ENCODE measurements around the gene SPECC1. TPM values are rescaled to one million over a fixed set of nuclear protein-coding genes. Genes with fewer than 3 reads are reported as not detected.

SPECC1 gene
- polyA plus RNA-seq, 3 donors: 36.0 to 58.4 (median 50.5) TPM

DNA sequence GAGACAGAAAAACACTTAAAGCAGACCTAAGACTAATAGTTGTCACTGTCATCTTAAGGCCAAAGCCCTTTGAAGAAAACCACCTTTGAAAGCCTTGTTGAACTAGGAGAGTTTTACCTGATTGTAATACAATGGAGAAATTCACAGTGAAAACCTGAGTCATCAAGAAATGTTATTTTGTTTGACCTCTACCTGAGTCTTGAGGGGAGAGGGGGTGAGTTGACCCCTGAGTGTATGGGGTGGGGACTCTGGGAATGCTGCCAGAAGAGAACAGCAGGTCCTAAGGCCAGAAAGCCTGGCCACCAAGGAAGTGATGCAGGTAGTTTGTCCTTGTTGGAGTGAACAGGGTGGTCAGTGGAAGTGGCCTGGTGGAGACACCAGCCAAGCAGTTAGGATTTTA, 204.3 kb downstream of the SPECC1 start:
- no peak overlapping the region for H2AFZ ChIP-seq (ENCODE audit: insufficient read depth, low read depth, low read length, poor library complexity, severe bottlenecking)
- H3K36me3 ChIP-seq (replicated peaks in 1 of 2; ENCODE audit: control insufficient read depth in 1 of 2, insufficient read depth in 2 of 2, low read length in 2 of 2): peaks cover 46 to 89% of the 10 kb centered on the region in 2 donors
- peaks cover 46 to 87% of the 10 kb centered on the region in 2 donors for H3K36me3 Mint-ChIP-seq
- no peak overlapping the region for H3K4me3 Mint-ChIP-seq
- peak overlapping the region in 5 of 7 donors; percentile 20 to 81 (median 55) for H3K27ac Mint-ChIP-seq
- H3K9ac ChIP-seq (ENCODE audit: insufficient read depth, low read length, poor library complexity, severe bottlenecking): no peak overlapping the region
- H3K9me3 ChIP-seq (replicated peaks in 1 of 2; ENCODE audit: control insufficient read depth in 1 of 2, insufficient read depth in 1 of 2, low read length in 2 of 2): no peaks in the 10 kb centered on the region
- H3K27me3 Mint-ChIP-seq (ENCODE audit: low read depth in 3 of 3): no peaks in the 10 kb centered on the region
- H3K27me3 ChIP-seq (ENCODE audit: control insufficient read depth in 2 of 2, insufficient read depth in 2 of 2, low read length in 2 of 2): no peaks in the 10 kb centered on the region
- H4K20me1 ChIP-seq (ENCODE audit: insufficient read depth, low read length): peaks cover 56% of the 10 kb centered on the region
- no peak for DNase-seq
- H3K79me2 ChIP-seq (ENCODE audit: insufficient read depth, low read length): peaks cover 42% of the 10 kb centered on the region
- H3K4me1 Mint-ChIP-seq: no peaks in the 10 kb centered on the region
- peaks cover 0 to 3% (median 0%) of the 10 kb centered on the region in 7 donors for H3K9me3 Mint-ChIP-seq
- no peak for TF ChIP-seq CTCF (IDR thresholded peaks at IDR 0.05)
- H3K4me2 ChIP-seq (replicated peaks; ENCODE audit: extremely low read depth, low read length, poor library complexity, severe bottlenecking): no peak overlapping the region
- H3K27ac ChIP-seq (ENCODE audit: low read depth in 1 of 2, low read length in 2 of 2): no peak overlapping the region
- intact Hi-C loops (cut with micrococcal nuclease): no loop called here
- H3K4me1 ChIP-seq (ENCODE audit: control insufficient read depth in 1 of 2, insufficient read depth in 2 of 2, low read length in 2 of 2): no peaks in the 10 kb centered on the region
- H3K4me3 ChIP-seq (replicated peaks in 1 of 3; ENCODE audit: low read depth in 2 of 3, low read length in 3 of 3): no peak overlapping the region

- 99% methylated on average over 7 of the region's 8 CpGs for WGBS (ENCODE audit: insufficient coverage)
- Mint-ChIP-seq H3K36me3 (peaks cover 36 to 77% of the 10 kb centered on the region in 2 donors), H3K27me3 (ENCODE audit: low read depth in 3 of 3) (no peaks in the 10 kb centered on the region), H3K4me3 (no peak overlapping the region), H3K27ac (peak overlapping the region in 3 of 7 donors; percentile 21 to 52 (median 52)), H3K9me3 (peaks cover 0 to 3% (median 0%) of the 10 kb centered on the region in 7 donors), H3K4me1 (peaks cover 4% of the 10 kb centered on the region)
- Histone ChIP-seq H3K9me3 (replicated peaks in 1 of 2; ENCODE audit: control insufficient read depth in 1 of 2, insufficient read depth in 1 of 2, low read length in 2 of 2) (no peaks in the 10 kb centered on the region), H3K27me3 (ENCODE audit: control insufficient read depth in 2 of 2, insufficient read depth in 2 of 2, low read length in 2 of 2) (no peaks in the 10 kb centered on the region), H3K27ac (ENCODE audit: low read depth in 1 of 2, low read length in 2 of 2) (no peak overlapping the region), H3K79me2 (ENCODE audit: insufficient read depth, low read length) (peaks cover 54% of the 10 kb centered on the region), H2AFZ (ENCODE audit: insufficient read depth, low read depth, low read length, poor library complexity, severe bottlenecking) (no peak overlapping the region), H3K36me3 (replicated peaks in 1 of 2; ENCODE audit: control insufficient read depth in 1 of 2, insufficient read depth in 2 of 2, low read length in 2 of 2) (peaks cover 34 to 85% of the 10 kb centered on the region in 2 donors), H4K20me1 (ENCODE audit: insufficient read depth, low read length) (peaks cover 69% of the 10 kb centered on the region), H3K4me2 (replicated peaks; ENCODE audit: extremely low read depth, low read length, poor library complexity, severe bottlenecking) (no peak overlapping the region), H3K9ac (ENCODE audit: insufficient read depth, low read length, poor library complexity, severe bottlenecking) (no peak overlapping the region), H3K4me1 (ENCODE audit: control insufficient read depth in 1 of 2, insufficient read depth in 2 of 2, low read length in 2 of 2) (no peaks in the 10 kb centered on the region), H3K4me3 (replicated peaks in 1 of 3; ENCODE audit: low read depth in 2 of 3, low read length in 3 of 3) (no peak overlapping the region)
- no peak for DNase-seq
- no peak for TF ChIP-seq CTCF (IDR thresholded peaks at IDR 0.05)
- intact Hi-C loops (cut with micrococcal nuclease): no loop called here
Measured at GRCh38 chr17:20214794-20215193, 205.6 kb downstream of the SPECC1 start.
